ENCODE results near the gene SORBS1. TPM values are rescaled to one million over a fixed set of nuclear protein-coding genes. Genes with fewer than 3 reads are reported as not detected.

Gene SORBS1
- total and polyA plus RNA-seq, 2 of the 13 experiments (the other 11 are each of a cell fraction or from before 2014, with no cell fraction given): 16.8 to 39.8 TPM

GRCh38 chr10:95513008-95513589 lies 48.1 kb downstream of the SORBS1 start (continued):
- TF ChIP-seq CBX2 (IDR thresholded peaks at IDR 0.05; ENCODE audit: low read depth, low read length) (no peak), CBX2 (CRISPR knock-in tag; IDR thresholded peaks at IDR 0.05; ENCODE audit: low read depth) (no peak), HCFC1 (IDR thresholded peaks at IDR 0.05; ENCODE audit: low read depth, low read length) (no peak), ZSCAN29 (CRISPR knock-in tag; conservative IDR thresholded peaks at IDR 0.05) (no peak), NFE2L2 (IDR thresholded peaks at IDR 0.05; ENCODE audit: low read length) (no peak), CERS6 (CRISPR knock-in tag; IDR thresholded peaks at IDR 0.05) (no peak), ZBTB20 (CRISPR knock-in tag; IDR thresholded peaks at IDR 0.05; ENCODE audit: borderline replicate concordance, low read depth) (no peak), ZNF451 (CRISPR knock-in tag; IDR thresholded peaks at IDR 0.05) (no peak), SNAPC5 (CRISPR knock-in tag; IDR thresholded peaks at IDR 0.05; ENCODE audit: borderline replicate concordance) (no peak), AKNA (CRISPR knock-in tag; IDR thresholded peaks at IDR 0.05; ENCODE audit: borderline replicate concordance) (no peak), ATM (IDR thresholded peaks at IDR 0.05; ENCODE audit: borderline replicate concordance) (no peak), ATF3 (CRISPR knock-in tag; IDR thresholded peaks at IDR 0.05) (no peak), SNAPC2 (CRISPR knock-in tag; IDR thresholded peaks at IDR 0.05) (no peak), RAD51 (IDR thresholded peaks at IDR 0.05; ENCODE audit: borderline replicate concordance) (no peak), ZNF652 (CRISPR knock-in tag; IDR thresholded peaks at IDR 0.05; ENCODE audit: borderline replicate concordance, low read depth) (no peak), HNF4A (CRISPR knock-in tag; IDR thresholded peaks at IDR 0.05) (no peak), SAP130 (CRISPR knock-in tag; IDR thresholded peaks at IDR 0.05; ENCODE audit: low read depth) (peak; percentile 44), HNRNPK (IDR thresholded peaks at IDR 0.05; ENCODE audit: low read depth, low read length, poor library complexity, severe bottlenecking) (no peak), WIZ (CRISPR knock-in tag; IDR thresholded peaks at IDR 0.05) (no peak), MYC (CRISPR knock-in tag; IDR thresholded peaks at IDR 0.05; ENCODE audit: borderline replicate concordance) (no peak), MAFG (CRISPR knock-in tag; IDR thresholded peaks at IDR 0.05) (no peak), CEBPB (IDR thresholded peaks at IDR 0.05; ENCODE audit: borderline replicate concordance, low read depth, low read length) (no peak)
